ENCODE data around the gene FOXJ1.

Gene FOXJ1

DNA sequence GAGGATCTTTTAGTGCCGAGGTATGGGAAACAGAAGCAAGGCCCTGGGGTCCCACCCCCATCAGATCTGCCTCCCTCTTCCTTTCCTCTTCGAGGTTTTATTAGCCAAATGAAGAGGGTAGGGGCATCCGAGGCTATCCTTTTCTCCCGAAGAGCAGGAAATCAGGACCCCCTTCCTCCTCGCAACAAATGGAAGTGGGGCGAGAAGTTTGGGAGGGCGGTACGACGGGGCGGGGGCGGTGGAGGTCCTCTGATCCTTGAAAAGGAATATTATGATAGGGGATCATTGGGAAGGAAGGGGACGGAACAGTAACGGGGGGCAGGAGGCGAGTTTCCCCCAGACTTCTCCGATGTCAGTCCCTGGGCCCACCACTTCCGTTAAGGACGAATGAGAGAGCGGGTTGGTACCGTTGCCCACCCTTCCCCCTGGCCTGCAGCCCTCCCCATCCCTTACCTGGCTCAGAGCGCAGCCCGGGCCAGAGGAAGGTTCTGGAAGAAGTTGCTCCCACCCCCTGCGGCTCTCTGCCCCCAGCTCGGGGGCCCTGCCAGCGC is 309 bp downstream of the FOXJ1 start:
- no peak for DNase-seq (ENCODE audit: low spot score)

DNA sequence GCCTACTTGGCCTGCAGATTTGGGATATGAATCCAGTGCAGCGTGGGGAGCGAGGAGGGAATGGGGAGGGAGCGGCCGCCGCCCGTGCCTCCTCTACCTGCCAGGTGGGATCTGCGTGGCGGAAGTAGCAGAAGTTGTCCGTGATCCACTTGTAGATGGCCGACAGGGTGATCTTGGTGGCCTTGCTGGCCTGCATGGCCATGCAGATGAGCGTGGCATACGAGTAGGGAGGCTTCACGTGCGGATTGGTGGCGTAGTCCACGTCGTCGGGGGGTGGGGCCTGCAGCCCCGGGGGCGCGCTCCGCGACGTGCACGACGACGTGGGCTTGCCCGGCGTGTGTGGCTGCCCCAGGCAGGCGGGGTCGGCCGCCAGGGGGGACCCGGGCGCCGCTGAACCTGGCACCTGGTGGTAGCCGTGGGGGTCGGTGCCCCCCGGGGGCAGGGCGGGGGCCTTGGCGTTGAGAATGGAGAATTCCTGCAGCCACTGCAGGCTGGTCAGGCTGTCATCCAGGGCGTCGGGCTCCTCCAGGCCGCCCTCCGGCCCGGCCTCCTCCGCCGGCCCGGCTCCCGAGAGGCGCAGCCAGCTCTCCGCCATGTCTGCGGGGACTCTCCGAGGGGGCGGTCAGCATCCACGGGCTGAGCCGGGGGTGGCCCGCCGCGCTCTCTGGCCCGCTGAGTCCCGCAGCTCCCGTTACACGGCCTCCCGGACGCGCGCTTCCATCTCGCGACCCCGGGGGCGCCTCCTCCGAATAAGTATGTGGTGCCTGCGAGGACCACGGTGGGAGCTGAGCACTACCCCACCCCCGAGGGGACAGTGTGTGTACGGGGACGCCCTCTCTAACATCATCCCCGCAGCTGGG is 1.0 kb downstream of the FOXJ1 start:
- DNase-seq (ENCODE audit: low spot score): no peak

DNA sequence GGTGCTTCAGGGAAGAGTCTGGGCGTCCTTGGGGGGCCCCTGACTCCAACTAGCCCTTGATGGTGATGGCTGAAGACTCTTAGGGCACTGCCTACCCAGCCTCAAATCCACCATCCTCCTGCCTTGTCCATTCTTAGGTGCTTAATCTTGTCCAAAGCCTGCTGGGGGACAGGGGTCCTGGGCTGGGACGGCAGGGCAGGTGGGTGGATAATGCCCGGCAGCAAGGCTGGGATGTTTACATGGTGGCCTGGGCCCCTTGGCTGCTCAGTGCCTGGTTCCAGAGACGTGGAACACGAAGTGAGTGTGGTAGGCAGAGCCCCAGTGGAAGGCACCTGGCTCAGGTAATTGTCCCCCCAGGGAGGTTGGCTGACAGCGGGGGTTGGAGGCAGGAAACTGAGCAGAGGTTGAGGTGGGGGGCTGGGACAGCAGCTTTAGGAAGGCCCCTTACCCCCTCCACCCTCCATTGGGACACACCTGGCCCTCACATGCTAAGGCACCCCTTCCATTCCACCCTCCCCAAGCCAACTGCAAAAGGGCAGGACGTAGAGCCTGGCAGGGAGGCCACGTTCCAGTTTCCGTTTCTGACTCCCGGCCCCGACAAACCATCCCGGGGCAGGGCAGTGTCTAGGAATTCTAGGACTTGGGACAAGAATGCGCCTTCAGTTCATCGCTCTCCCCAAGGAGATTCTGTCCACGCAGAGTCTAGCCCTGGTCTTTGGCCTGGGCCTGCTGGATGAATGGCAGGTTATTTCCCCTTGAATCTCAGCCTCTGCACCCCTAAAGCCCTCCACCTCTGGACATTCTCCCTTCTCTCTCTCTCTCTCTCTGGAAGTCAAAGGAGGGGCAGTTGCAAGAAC is 1.9 kb downstream of the FOXJ1 start:
- DNase-seq (ENCODE audit: low spot score): no peak

DNA sequence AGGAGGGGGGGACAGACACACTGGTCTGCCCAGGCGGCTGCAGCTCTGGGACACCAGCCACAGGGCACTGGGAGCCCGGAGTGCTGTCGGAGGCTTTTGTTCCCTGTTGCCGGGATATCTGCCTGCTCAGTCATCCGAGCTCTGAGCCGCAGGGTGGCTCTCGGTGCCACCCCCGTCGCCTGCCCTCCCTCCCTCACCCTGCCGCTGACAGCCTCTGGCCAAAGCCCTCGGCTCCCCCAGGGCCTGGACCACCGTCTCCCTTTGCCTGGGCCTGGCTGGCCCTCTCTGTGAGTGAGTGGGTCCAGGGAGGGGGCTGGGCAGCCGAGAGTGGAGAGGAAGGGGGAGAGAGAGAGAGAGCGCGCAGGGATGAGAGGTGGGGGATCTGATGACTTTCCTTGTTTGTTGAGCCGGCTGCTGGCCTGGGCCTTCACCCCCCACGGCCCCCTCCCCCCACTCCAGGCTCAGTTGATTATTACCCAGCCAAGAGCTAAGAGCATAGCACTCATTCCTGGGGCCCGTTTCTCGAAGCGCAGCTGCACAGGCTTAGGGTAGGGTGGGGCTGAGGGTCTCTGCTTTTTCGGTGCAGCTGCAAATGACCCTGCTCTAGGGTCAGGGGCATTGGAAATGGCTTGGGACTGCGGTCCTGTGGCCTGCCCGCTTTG is 2.7 kb downstream of the FOXJ1 start:
- peak; percentile 71 for DNase-seq (ENCODE audit: low spot score)

DNA sequence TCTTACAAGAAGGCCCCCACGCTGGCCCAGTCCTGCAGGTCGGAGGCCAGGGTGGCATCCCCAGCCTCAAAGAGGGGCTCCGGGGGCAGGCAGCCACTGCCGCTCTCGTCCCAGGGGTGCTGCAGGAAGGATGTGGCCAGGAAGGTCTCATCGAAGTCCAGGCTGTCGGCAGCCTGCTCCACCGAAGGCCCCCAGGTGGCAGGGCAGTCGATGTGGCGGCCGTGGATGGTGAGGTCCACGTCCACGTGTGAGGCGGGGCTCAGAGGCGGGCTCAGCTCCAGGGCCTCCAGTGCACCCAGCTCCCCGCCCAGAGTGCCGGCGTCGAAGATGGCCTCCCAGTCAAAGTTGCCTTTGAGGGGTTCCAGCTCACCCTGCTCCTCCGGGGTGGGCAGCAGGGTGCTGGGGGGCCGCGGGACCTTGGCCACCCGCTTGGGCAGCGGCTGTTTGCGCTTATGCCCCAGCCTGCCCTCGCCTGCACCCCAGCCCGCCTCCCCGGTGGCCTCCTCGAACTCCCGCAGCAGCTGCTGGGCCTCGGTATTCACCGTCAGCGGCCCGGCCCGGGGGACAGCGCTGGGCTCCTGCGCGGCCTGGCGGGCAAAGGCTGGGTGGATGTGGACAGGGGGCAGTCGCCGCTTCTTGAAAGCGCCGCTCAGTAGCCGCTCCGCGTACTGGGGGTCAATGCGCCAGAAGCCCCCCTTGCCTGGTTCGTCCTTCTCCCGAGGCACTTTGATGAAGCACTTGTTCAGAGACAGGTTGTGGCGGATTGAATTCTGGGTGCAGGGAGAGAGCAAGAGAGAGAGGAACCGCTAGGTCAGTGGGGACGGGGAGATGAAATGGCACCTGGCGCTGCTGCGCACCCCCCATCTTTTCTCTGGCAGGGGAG is 3.5 kb downstream of the FOXJ1 start:
- DNase-seq (ENCODE audit: low spot score): no peak

DNA sequence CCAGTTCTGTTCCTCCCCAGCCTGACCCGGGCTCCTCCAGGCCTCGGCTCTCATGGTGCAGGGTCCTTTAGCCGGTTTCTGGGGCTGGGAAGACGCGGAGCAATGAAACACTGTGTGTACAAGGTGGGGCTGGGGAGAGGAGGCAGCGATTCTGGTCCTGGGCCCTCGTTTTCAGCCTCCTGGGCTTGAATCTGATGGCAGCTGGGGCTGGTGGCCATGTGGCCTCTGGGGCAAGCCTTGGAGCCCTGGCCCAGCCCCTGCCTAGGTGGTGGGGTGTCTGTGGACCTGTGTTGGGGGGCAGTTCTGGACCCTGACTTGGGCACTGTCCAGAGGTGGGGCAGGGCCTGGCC is 4.1 kb downstream of the FOXJ1 start:
- DNase-seq (ENCODE audit: low spot score): no peak

DNA sequence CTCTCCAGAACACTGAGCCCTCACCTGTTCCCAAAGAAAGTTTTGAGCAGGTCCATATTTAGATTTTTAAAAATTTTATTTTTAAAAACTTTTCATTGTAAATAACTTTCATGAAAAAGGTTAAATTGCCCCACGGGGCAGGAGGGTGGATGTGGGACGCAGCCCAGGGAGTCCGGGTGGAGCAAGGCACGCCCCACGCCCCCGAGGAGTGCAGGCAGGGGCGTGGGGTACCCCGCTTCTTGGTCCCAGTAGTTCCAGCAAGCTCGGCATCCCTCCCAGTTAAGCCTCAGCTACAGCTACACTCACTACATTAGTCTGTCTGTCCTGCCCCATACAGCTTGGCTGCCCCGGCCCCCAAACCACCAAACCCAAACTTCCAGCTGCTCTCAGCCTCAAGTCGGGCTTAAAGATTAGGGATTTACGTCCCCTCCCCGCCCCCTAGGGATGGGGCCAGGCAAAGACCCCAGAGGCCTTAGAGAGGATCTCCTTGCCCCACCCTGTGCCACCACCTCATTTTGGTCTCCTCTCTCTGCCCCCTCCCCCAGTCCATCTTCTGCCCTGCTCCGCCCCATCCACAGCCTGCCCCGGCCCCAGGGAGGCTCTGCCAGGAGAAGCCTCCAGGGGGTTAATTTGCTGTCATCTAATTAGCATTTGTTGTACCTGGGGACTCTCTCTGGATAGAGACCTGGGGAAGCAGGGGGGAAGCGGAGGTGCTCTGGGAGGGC is 4.6 kb downstream of the FOXJ1 start:
- no peak for DNase-seq (ENCODE audit: low spot score)

DNA sequence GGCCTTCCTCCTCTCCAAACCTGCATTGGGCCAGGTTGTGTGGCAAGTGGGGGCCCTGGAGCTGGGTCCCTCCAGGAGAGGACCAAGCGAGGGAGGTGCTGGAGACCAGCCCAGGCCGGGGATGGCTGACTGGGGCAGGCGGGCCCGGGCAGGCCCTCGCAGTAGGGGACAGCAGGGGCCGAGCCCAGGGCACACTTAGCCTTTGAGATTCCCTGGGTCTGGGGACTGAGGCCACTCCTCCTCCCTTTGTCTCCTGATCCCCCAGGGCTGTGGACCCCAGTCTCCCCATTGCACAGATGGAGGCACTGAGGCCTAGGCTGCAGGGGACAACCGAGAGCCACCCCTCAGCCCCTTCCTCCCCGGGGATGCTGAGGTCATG is 5.2 kb downstream of the FOXJ1 start:
- no peak for DNase-seq (ENCODE audit: low spot score)

DNA sequence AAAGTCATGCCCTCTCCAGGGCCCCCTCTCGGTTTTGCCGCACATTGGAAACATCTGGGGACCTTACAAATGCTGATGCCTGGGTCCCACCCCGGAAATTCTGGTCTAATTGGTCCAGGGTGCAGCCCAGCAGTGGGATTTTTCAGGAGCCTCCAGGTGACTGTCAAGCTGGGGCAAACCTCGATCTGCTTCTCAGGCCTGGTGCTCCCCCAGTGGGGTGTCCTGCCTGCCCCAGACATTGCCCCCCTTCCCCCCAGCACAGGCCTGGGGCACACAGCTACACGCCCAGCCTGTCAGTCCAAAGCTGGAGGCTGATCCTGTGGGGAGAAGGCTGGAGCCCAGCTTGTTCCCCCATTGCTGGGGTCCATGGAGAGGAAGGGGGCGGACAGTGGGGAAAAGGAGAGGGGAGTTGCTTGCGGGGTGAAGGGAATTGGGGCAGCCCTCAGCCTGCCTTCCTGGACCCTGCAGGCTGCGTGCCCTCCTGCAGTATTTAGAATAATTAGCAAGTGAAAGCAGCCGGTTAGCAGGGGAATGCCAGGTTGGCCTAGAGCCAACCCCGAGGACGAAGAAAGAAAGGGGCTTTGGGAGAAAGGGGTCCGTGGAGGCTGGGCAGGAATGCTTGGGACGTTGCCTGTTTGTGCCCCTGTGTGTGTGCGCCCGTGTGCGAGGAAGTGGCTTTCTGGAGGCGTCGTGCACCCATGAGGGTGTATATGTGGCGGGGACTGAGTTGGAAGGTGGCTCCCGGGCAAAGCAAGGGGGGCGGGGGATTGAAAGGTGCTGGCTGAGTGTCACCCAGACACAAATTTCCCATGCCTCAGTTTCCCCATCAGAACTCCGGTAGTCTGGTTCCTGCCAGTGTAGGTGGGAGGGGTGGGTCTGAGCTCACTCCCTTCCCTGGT is 5.9 kb downstream of the FOXJ1 start:
- DNase-seq (ENCODE audit: low spot score): no peak

DNA sequence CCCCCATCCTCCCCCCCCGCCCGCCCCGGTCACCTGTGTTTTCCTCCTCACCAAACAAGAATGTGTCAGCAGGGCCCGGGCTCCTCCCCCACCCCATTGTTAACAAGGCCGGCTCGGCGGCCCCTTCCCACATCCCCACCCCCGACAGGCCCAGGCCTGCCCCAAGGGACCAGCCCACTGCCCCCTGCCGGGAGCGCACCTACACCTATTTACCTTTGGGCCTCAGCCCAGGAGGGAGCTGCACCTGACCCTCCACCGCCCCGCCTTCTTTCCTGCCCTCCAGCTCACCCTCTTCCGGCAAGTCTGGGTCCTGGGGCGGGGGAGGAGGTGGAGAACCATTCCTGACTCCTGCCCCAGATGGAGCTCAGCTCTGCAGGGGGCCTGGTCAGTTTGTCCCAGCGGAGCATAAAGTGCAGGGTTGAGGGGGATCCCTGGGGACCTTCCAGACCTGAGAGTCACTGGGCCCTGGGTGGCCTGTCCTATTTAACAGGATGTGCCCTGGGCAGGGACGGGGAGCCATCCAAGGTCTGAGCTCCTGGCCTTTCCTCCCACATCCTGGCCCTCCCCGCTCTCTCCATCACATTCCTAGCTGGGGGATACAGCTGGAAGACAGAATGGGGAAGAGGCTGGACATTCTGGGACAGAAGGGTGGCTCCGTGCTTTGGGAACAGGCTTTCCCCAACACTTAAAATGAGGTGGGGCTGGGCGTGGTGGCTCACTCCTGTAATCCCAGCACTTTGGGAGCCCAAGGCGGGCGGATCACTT is 8.3 kb downstream of the FOXJ1 start:
- no peak for DNase-seq (ENCODE audit: low spot score)

DNA sequence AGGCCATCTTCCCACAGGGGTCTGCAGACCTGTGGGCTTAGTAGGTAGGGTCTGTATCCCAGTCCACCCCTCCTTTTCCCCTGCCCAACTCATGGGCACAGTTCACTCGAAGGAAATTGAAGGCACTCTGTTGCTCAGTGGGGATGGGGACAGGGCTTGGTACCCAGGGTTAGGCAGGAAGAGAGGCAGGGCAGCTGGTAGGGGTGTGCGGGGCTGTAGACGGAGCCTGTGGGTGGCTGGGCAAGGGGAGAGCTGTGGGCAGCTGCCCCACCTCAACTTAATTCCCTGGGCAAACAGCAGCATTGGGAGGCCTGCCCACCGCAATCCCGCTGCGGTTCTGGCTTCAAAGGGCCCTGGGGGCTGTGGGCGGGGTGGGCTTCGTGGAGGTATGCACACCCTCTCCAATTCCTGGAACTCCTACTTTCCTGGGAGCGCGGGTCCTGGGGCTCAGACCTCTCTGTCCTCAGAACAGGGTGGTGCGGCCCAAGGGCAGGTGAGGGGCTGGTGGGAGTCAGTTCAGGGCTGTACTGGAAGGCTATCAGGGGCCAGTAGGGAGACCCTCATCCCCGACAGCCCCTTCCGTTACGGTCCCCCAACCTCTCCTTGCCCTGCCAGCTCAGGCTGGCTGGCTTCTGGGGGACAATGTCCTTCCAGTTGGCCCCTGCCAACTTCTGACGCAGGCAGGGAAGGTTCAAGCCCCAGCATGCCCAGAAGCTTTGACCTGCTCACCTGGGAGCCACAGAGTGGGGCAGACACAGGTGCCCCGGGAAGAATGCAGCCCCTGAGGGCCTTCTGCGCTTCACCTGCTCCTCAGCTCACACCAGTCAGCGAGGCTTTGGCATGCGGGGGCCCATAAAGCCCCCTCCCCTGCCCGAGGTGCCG is 9.1 kb downstream of the FOXJ1 start:
- no peak for DNase-seq (ENCODE audit: low spot score)

DNA sequence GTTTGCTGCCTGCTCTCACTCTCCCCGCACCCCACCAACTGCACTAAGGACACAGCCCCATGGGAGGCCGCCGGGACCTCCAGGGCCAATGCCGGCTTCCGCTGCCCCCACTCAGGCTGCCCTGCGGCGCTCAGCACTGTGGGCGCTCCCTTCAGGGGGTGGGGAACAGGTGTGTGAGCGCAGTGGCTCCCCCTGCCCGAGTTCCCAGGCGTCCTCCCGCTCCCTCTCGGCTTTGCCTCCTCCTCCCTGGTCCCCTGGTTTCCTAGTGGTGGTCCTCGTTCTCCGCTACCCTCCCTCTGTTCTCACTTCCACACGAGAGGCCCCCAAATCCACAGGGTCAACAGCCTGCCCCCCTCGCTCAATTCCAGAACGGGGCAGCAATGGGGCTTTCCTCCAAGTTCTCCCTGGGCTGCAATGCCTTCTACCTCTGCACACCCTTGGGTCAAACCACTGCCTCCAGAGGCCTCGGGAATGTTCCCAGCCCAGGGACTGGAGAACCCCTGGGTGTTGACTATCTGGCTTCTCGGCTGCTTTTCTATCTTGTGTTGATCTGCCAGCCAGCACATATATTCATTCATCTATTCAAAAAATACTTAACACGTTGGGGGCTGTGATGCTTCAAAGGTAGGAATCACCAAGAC is 9.9 kb downstream of the FOXJ1 start:
- no peak for DNase-seq (ENCODE audit: low spot score)

DNA sequence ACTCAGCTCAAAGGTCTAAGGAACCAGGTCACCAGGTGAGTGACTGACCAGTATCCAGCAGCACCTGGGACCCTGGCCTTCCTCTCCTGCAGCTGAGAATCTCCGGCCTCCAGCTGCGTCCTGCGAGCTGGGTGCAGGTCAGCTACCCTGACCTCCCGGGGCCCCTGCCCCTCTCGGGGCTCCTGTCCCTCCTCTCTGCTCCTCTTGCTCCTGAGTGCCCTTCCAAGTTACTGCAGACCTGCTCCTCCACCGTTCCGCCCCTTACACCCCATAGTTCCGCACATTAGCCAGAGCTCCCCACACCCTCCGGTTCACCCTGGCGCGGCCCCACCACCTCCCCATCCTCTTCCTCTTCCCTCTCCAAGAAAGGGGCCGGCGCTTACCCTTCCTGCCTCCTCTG is 10.6 kb downstream of the FOXJ1 start:
- no peak for DNase-seq (ENCODE audit: low spot score)

DNA sequence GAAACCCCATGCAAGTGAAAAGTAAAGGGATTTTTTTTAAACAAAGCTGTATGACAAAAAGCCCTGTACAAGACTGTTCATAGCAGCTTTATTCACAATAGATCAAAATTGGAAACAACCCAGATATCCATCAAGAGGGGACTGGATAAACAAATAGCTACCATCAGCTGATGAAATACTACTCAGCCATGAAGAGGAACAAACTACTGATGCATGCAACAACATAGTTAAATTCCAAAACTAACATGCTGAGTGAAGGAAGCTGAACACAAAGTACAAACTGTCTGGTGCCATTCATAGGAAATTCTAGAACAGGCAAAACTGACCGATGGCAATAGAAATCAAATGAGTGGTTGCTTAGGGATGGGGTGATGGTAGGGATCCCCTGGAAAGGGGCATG is 15.1 kb downstream of the FOXJ1 start:
- DNase-seq (ENCODE audit: low spot score): no peak

DNA sequence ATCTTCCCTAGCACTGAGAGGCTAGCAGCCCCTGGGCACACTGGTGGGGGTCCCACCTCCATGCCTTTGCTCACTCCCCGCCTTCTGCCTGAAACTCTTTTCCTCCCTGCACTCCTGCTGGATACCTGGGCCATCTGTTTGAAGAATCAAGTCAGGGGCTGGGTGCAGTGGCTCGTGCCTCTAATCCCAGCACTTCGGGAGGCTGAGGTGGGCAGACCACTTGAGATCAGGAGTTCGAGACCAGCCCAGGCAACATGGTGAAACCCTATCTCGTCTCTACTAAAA is 15.7 kb downstream of the FOXJ1 start:
- DNase-seq (ENCODE audit: low spot score): no peak

DNA sequence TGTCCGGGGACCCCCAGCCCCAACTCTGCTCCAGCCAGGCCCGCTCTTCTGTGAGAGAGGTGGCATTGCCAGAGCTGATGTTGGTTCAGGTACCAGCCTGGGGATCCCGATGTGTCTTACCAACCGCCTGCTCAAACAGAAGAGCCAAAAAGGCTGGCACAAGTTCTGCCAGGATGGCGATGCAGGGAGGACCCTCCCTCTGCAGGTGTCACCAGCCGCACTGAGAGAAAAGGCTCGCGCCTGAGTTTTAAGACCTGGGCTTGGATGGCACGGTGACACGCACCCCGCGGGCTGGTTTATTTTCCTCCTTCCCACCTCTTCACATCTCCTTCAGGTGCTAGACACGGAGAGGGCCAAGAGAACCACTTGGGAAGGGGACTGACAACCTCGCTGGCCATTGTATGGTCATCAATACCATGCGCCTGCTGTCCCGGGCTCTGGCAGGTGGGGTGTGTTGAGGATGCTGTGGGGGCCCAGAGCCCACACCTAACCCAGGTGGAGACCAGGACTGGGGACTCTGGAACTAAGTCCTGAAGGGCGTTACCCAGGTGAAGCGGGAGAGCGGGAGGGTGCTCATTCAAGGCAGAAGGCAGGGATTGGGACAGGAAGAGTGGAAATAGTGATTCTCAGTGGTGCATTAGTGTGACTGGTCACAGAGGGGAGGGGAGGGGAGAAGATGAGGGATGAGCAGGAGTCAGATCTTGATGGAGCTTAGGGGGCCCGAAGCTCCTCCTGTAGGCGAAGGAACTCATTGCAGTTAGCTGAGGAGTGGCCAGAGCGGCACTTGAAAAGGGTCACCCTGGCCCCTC is 16.3 kb downstream of the FOXJ1 start:
- no peak for DNase-seq (ENCODE audit: low spot score)
